DMS153 treated with DMSO at 0.1 percent for 48 hours (cell line): ENCODE measurements around the gene AOPEP.
A peak's percentile ranks its signal among the peaks of the same experiment; 100 is the strongest.

Source experiments
- DNase-seq: peaks from one replicate; lab custom pipeline; 2025; ENCODE audit not compliant: unreplicated experiment; lab: John Stamatoyannopoulos, UW

AOPEP gene

DNA sequence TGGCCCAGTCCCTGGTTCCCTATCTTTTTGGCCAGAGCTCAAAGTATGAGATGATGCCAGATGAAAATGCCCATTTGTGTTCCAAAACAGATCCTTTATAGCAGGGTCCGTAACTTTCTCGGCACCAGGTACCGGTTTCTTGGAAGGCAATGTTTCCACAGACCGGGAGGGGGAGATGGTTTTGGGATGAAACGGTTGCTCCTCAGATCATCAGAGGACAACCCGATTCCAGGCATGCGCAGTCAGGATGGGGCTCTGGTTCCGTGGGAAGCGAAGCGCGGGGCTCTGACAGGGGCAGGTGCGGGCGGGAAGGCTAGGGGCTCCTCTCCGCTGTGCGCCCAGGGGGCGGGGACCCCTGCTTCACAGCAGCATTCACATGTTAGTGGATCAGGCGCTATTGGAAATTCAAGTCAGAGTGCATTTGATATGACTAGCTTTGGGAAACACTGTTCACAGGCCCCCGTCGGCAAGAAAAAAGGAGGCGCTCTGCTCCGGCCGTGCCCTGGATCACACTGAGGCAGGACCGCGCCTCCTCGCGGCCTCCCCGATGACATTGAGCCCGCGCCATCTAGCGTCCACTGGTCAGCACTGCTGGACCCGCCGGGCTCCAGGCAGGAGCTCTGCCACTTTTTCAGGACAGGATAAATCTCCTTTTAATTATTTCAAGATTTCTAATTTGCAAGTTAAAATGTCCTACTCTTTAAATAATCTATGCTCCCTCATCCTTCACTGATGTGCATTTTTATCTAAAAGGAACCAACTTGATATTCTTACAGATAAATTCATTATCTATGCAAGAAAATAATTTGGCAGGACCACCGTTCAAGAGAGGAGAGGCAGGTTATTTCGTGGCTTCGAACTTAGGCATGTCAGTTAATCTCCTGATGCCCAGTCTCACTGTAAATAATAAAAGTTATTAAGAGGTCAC is 401.0 kb downstream of the AOPEP start:
- peak; percentile 60 for DNase-seq

DNA sequence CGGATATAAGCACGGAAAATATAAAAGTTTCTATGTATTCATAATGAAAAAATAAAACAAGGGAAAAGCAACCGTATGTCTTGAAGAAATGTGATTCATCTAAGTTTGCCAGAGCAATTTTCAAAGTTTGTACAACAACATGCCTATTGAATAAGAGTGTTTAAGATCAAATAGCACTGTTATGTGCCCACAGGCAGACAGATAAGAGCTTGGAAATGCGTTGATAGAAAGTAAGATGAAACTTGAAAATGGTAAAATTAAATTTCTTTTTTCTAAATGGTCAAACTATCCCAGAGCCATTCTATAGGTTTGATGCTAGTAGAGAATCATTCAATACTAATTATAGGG is 401.7 kb downstream of the AOPEP start:
- no peak for DNase-seq

DNA sequence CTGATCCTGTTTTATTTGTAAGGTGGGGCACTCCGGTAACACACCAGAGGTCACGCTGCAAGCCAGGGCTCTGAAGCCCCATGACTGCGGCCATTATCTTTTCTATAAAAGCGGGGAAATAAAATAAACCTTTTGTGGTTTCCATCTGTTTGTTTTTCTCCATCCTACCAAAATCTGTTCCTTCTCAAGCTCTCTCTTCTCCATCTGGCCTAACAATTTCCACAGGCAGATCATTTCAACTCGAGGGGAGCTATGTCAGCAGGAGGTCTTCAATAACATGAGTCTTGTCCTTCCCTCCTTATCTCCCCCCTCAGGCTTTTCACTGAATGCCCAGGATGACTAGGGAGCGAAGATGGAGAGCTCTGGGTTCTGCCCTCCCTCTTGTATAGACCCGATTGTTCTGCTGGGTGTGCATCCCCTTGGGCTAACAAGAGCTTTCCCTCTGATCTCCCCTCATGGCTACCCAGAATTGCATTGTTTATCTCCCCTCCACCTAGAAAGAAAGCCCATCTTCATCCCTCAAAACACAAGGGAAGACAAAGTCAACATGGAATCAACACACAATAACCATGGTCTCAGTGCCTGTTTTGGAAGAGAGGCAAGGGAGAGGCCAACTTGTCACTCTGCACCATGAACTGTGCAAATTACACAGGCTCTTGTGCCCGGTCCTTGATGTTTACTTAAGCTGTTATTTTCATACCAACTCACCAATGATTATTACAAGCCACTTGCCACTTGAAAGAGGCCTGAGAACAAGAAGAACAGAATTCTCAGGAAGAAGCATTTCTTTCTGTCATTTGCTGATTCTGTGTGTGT is 403.2 kb downstream of the AOPEP start:
- DNase-seq, result peak; percentile 44

DNA sequence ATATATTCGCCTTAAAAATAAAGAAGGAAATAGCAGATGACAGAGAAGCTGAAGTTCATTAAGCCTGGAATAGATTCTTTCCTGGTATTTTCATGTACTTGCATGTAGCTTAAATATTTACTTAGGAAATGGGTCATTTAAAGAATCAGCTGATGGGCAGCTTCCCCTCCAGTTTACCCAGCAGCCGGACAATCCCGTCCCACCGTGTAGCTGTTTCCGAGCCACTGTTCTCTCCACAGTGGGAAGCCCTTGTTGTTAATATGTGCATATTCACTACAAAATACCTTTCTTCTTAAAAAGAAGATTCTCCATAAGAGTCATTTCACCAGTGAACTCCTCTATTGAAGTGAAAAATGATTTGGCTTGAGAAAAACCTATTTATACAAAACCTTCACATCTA is 404.0 kb downstream of the AOPEP start:
- no peak for DNase-seq

DNA sequence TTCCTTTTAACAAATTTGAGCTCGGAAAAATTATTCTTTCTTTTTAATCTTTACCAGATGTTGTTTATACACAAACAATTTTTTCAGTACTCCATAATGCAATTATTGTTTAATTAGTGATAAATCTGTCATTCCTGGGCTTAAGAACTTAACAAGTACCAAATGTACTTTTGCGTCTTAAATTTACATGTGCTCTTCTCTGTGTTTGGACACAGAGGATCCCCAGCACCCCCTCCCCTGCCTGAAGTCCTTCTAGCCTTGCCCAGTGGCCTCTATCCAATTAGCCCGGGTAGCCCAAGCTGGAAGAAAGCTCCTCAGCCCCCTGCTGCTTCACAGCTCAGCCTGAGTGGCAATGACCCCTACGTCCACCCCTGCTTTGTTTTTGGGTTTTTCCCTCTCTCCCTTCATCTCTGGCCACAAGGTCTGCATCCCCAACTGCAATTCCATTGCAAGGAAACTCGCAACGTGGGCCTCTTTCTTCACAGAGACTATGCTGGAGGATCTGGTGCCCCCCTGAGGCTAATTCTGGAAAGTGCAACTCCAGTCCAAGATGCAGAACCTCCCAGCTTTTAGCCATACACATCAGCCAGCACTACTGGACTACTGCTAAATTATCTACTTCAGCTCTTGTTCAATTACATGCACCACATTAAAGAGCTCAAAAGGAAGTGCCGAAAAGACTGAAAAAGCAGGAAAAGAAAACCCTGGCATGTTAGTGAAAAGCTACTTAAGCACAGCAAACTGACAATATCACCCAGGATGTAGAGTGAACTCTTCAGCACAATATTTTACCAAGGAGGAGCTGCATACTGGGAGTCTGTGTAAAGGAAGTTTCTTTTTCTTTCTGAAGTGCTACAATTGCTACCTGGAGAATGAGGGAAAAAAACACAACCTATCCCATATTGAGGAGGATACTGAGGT is 404.8 kb downstream of the AOPEP start:
- peak; percentile 55 for DNase-seq

DNA sequence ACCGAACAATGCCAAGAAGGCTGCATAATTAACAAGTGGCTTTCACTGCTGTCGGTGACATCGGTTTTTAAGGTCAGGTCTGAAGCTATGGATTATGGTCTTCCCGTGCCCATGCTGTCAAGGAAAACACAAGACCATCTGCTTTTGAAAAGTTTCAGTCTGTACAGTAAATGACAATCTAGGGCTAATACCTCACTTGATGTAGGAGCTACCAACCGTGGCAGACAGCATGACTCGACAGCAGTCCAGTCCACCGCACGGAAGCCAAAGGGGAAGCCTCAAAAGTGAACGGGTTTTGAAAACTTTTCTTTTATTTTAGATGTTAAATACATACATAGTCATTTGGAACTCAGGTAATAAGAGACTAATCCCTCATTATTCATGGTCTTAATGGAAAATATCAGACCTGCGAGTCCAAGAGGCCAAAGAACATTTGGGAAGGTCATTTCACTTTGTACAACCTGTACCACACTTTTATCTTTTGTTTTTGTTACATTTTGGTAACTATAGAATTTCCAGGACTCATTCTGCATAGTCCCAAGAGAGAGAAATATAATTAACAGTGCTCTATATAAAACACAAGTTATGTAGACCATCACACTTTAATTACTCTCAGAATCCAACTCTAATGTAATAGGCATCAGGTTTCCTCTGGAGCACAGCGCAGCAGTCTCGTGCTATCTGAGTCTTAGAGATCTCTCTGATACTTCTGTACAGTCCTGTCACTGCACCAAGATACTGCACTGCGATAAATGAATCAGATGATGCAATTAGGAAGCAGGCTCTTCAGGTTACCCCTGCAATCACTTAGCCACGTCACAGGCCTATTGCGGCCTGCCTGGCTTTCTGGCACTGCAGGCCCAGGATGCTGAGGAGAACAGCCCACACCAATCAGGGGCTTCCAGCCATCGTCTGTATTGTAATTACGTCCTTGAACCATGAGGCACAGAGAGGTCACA is 406.1 kb downstream of the AOPEP start:
- DNase-seq, result no peak

DNA sequence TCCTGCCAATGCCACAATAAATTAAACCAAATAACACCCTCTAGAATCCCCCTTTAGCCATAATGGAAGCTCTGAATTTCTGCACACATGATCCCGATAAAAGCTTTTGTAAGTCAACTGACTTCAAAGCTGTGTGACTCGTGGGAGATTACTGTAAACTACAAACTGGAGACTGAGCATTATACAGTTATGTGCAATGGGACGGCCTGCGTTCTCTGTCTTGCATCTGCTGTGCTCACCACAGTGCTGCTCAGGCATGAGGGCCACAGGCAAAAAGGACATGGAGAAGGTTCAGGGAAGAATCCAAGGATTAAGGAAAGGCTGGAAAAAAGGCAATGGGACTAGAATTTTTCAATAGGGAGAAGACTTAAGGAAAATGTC is 406.8 kb downstream of the AOPEP start:
- DNase-seq, result no peak

DNA sequence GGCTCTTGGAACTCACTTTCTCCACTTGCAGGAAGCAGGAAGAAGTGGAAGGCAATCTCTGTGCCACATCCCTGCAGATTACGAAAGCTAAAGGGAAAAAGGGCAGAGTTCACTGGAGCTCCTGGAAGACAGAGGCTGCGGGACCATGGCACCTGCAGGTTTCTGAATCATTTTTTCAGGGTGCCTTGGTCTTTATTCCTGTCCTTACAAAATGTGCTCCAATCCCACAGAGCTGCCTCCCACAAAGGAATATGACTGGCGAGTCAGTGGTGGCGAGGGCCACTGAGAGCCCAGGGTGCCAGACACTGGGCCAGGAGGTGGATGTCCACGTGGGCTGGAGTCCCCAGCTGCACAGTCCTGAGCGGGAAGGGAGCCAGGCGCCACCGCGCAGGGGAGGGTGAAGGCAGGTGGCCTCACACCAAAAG is 408.0 kb downstream of the AOPEP start:
- no peak for DNase-seq

DNA sequence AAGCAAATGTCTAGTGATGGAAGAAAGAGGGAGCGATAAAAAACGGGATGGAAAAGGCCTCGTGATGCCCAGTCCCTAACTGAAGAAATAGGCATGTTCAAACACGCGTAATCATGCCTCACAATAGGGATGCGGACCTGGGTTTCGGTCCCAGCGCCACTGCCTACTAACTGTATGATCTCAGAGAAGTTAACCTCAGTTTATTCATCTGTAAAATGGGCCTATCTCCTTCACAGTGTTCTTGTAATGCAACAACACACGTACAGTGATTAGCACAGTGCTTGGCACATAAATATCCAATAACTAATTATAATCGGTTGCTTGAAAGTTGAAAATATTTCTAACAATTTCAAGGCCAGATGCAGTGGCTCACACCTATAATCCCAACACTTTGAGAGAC is 409.3 kb downstream of the AOPEP start:
- no peak for DNase-seq
